Activated naive CD4-positive, alpha-beta T cell treated with anti-CD3 and anti-CD28 coated beads, Interleukin-2, amount 50 U/mL, for 16 hours (primary cell): ENCODE results near the gene CTDNEP1.
A peak's percentile ranks its signal among the peaks of the same experiment; 100 is the strongest.

Source experiments
- DNase-seq: peaks from one replicate; pipeline ENCODE4 v3.0.0-alpha.2; 2020

The CTDNEP1 gene

GRCh38 chr17:7251661-7252175 lies at the start of gene CTDNEP1:
CTDNEP1 (minus strand) TSS chr17:7251734; CDS start chr17:7251296, 438 bp downstream.
- peak; percentile 95 for DNase-seq

GRCh38 chr17:7296189-7296861 lies 44.8 kb upstream of the CTDNEP1 start:
- DNase-seq = peak; percentile 64

GRCh38 chr17:7295230-7296180 lies 44.0 kb upstream of the CTDNEP1 start:
- no peak for DNase-seq

- peak; percentile 77 for DNase-seq
Observed at GRCh38 chr17:7294614-7295153, 43.1 kb upstream of the CTDNEP1 start, which contains the start of gene YBX2. YBX2 (minus strand) TSS chr17:7294639; CDS start chr17:7294500, 139 bp downstream.

GRCh38 chr17:7293816-7294613 lies 42.5 kb upstream of the CTDNEP1 start:
- DNase-seq = no peak

- DNase-seq = no peak
Observed at GRCh38 chr17:7293159-7293558, 41.6 kb upstream of the CTDNEP1 start.

- no peak for DNase-seq
Observed at GRCh38 chr17:7292729-7293128, 41.2 kb upstream of the CTDNEP1 start.

GRCh38 chr17:7292194-7292593 lies 40.7 kb upstream of the CTDNEP1 start:
- DNase-seq = no peak

GRCh38 chr17:7290685-7291084 lies 39.2 kb upstream of the CTDNEP1 start:
- DNase-seq = no peak

- no peak for DNase-seq
Observed at GRCh38 chr17:7290166-7290565, 38.6 kb upstream of the CTDNEP1 start.

- no peak for DNase-seq
Observed at GRCh38 chr17:7289256-7290032, 37.9 kb upstream of the CTDNEP1 start.

- no peak for DNase-seq
Observed at GRCh38 chr17:7285679-7286078, 34.1 kb upstream of the CTDNEP1 start.

- no peak for DNase-seq
Observed at GRCh38 chr17:7284911-7285310, 33.4 kb upstream of the CTDNEP1 start.

- DNase-seq = no peak
Observed at GRCh38 chr17:7283471-7284216, 32.1 kb upstream of the CTDNEP1 start.

GRCh38 chr17:7282752-7283321 lies 31.3 kb upstream of the CTDNEP1 start:
- no peak for DNase-seq

GRCh38 chr17:7281953-7282751 lies 30.6 kb upstream of the CTDNEP1 start:
- no peak for DNase-seq

GRCh38 chr17:7281074-7281952 lies 29.8 kb upstream of the CTDNEP1 start, which contains the start of gene SLC2A4:
SLC2A4 (plus strand) TSS chr17:7281718; CDS start chr17:7281935, 217 bp downstream.
- DNase-seq = peak; percentile 93

GRCh38 chr17:7280519-7281073 lies 29.1 kb upstream of the CTDNEP1 start:
- DNase-seq = peak; percentile 86
